Measurements from ENCODE around the gene IRF1.

Gene IRF1

DNA sequence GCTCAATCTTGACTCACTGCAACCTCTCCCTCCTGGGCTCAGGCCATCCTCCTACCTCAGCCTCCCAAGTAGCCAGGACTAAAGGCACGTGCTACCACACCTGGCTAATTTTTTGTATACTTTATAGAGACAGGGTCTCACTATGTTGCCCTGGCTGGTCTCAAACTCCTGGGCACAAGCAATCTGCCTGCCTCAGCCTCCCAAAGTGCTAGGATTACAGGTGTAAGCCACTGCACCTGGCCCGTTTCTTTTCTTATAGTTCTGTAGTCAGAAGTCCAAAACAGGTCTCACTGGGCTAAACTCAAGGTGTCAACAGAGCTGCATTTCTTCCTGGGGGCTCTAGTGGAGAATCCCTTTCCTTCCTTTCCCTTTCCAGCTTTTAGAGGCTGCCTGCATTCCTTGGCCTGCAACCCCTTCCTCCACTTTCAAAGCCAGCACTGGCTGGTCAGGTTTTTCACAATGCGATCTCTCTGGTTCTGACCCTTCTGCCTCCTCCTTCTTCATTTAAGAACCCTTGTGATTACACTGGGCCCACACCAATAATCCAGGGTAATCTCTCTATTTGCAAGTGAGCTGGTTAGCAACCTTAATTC is 16.3 kb downstream of the IRF1 start:
- DNase-seq, result no peak

DNA sequence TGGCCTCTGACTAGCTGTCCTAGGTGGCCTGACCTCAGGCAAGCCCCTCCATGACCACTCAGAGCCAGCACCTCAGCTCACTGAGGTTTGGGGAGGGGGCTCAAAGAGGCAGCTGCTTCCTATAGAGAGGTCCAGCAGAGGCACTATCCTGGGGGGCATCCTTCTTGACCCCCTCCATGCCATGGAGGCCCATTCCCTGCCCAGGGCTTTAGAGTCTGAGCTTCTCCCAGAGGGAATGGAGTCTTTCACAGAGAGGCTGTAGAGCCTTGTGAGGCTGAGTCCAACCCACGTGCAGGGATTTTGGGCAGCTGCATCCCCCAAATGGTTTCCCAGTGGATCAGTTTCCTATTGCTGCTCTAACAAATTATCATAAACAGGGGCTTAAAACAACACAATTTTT is 16.9 kb downstream of the IRF1 start:
- DNase-seq, result no peak

DNA sequence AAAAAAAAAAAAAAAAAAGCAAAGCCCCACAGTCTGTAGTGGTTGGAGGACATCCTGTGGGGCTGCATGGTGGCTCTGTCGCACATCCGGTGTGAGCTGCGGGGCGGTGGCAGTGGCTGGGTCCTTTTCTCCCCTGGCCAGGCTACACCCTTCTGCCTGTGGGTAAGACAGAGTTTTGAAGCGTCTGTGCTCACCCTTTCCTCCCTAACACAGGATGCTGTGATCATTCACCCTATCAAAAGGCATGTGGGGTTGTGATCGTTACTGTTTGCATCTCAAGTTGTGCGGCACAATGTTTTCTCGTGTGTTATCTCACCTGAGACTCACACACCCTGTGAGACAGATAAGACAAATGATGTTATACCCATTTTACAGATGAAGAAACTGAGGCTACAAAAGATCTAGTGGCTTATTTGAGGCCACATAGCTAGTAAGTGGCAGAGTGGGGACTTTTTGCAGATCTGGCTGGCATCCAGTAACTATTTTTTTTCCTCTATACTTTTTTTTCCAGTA is 17.5 kb downstream of the IRF1 start:
- no peak for DNase-seq

DNA sequence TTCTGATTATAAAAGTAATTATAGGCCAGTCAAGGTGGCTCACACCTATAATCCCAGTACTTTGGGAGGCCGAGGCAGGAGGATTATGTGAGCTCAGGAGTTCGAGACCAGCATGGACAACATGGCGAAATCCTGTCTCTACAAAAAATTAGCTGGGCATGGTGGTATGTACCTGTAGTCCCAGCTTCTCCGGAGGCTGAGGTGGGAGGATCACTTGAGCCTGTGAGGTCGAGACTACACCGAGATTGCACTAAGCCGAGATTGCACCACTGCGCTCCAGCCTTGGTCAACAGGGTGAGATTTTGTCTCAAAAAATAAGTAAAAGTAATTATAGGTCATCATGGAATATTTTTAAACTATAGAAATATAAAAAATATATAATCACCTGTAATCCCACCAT is 18.1 kb downstream of the IRF1 start:
- DNase-seq, result no peak

DNA sequence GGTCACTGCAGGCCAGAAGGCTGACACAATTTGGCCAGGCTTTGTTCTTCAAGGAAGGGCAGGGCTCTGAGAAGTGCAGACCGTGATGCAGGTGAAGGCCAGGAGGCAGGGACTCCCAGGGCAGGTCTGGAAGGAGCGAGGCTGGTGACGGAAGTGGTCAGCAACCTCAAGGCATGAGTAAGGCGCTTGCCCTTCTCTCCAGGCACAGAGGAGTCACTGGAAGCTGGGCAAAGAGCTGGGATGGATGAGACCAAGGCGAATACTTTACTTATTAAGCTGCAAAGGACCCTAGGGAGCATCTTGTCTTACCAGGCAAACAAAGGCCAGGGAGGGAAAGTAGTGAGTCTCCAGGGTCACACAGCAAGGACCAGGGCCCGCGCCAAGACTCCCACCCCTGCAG is 18.6 kb downstream of the IRF1 start:
- DNase-seq, result no peak

DNA sequence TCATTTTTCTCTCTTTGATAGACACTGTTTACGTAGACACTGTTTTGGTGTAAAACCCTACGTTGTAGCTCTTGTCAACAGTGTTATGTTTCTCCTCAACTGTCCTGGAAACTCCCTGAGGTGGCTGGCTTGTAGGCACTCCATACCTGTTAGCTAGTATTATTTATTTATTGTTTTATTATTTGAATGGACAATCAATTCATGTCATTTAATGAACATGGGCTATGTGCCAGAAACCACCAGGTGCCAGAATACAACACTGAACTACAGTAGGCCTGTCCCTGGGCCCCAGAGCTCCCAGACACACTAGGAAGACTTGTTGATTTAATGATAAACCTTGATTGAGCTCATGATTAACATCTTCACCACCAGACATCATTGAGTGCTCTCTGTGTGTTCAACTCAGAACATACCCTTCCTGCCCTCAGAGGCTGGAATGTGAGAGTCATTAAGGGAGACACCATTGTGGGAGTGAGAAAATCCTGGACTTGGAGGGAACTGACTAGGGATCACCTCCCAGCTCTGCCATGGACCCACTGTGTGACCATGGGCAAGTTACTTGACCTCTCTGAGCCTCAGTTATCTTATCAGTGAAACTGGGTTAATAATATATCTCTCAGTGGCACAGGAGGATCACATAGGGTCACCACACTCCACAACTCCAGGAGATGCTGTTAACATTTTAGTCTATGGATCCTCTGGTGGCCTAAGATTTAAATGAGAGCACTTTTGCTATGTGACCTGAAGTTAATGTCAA is 19.2 kb downstream of the IRF1 start:
- no peak for DNase-seq

DNA sequence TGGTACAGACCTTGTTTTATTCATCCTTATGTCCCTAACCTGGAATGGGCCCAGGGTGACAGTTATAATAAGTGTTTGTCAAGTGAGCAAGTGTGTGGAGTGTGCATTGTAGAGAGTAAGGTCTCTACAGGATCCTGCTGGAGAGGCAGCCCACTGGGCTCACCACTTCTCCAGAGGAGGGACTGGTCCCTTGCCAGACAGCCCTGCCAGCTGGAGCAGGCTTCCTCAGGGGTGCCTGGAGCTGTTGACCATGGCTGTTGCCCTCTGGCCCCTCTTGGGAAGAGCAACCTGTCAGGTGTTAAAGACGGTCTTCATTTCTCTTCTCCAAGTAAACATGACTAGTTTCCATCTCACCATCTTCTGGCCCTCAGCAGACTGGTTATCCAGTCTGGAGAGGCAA is 20.0 kb downstream of the IRF1 start:
- DNase-seq, result no peak

DNA sequence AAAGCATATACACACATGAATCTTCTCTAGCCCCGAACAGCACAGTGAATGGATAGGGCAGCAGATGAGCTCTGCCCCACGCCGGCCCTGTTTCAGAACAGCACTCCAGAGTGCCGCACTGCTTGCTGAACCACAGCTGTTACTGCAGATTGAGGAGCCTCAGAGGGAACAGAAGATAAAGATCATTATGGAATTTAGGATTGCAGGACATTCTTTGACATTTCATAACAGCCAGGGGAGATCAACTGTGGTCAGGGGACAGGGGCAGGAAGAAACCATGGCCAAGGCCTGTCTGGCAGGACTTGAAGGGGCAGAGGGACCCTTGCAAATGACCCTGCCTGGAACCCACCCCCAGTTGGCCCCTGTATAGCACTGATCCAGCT is 20.6 kb downstream of the IRF1 start:
- no peak for DNase-seq

DNA sequence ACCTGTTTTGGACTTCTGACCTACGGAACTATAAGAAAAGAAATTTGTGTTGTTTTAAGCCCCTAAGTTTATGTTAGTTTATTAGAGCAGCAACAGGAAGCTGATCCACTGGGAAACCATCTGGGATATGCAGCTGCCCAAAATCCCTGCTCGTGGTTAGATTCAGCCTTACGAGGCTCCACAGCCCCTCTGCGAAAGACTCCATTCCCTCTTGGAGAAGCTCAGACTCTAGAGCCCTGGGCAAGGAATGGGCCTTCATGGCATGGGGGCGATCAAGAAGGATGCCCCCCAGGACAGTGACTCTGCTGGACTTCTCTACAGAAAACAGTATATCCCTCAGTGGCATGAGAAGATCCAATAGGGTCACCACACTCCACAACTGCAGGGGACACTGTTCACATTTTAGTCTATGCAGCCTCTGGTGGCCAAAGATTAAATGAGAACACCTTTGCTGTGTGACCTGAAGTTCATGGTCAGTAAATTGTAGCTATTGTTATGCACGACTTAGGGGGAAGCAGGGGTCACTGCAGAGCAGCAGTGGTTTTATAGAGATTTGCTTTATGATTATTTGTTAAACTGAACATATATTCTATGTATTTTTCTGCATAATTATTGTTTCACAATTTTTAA is 21.1 kb downstream of the IRF1 start:
- DNase-seq, result no peak

DNA sequence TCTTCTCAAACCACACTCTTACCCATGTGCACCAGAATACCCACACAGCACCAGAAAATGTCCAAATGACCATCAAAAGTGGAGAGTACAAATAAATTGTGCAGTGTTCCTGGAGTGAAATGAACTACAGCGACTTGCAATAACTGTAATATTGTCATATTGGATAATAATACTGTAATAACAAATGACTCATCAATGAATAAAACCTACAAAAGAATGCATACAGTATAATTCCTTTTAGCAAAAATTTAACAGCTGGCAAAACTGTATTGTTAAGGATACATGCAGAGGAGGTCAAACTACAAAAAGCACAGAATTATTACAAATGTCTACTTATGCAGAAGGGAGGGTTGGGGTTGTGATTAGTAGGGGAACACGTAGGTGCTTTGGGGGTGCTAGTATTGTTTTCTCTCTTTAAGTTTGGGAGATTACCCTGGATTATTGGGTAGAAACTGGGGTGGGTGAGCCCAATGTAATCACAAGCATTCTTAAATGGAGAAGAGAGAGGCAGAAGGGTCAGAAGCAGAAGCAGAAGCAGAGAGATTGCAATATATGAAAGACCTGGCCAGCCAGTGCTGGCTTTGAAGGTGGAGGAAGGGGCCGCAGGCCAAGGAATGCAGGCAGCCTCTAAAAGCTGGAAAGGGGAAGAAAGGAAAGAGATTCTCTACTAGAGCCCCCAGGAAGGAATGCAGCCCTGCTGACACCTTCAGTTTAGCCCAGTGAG is 21.8 kb downstream of the IRF1 start:
- no peak for DNase-seq

DNA sequence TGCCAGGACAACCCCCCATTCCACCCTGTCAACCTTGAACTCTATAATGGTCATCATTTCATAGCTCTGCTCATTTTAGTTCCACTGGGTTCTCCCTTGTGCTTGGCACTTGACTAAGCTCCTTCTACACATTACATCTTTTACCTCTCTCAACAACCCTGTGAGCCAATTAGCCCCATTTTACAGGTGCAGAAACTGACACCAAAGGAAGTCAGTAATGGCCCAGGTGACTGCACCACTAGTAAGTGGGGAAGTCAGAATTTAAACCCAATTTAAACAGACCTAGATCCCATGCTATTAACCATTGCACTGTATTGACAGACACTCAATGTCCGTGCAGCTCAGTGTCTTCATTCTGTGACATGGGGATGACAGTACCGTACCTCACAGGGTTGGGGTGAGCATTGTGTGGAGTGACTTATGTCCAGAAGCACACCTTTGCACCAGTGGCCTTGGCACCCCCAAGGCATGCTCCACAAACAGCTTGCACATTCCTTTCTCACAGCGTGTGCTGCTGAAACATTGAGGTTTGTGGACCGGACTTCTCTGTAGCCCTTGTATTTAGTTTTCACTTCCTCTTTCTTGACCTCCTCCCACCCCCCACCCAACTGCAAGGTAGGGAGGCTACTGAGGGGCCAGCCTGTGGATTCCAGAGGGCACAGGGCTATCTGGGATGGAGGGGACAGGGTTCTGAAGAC is 23.1 kb downstream of the IRF1 start:
- DNase-seq, result no peak

DNA sequence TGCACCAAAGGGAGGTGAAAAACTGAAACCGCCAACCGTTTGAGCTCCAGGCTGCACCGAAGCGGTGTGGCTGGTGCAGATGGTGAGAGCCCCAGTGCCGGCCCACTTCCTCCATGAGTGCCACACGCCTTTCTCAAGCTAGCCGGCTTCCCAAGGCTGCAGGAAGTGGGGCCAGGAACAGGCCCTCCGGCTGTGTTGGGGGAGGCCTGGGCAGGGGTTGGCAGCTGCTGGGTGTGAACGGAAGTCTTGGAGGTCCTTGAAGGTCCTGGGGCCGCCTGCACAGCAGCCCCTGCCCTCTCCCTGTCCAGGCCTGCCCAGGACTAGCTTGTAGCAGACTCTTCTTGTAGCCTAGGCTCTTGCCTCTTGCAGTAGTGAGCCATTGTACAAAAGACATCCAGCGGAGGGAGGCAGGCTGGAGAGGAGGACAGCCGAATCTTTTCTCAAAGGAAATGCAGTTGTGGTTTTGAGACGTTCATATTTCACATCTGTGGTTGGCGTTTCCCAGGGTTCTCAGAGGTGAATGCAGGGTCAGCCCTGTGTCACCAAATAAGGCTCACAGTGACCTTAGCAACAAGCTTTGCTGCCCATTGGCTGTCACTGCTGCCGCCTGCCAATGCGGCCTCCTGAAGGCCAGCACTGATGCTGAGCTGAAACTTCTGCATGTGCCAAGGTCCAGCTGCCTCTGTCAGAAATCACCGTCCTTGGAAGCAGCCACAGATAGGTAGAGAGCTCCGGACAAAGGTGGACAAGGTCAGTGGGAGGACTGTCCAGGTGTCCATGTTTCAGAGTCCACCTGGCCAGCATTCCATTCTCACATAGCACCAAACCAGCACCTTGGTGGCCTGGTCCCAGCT is 23.9 kb downstream of the IRF1 start:
- DNase-seq, result no peak

DNA sequence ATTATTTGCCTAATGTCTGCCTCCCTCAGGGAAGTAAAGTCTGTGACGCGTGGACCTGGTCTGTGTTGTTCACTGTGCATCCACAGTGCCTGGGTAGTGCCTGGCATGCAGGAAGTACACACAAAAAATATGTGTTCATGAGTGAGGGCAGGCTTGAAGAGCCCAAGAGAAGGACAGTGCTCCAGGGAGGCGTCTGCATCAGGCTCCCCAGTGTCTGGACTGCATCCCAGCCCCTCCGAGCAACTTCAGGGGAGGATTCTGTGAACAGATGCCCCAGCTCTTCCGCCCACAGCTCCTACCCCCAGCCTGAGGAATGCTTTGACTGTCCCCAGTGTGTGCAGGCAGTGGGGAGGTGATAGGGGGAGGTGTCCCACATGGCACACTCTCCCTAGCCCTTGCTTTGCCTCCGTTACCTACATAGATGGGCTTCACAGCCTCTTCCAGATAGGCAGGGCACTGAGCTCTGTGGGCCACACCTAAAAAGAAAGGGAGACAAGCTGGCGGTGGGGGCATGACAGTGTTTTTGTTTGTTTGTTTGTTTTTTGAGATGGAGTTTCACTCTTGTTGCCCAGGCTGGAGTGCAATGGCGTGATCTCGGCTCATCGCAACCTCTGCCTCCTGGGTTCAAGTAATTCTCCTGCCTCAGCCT is 25.4 kb downstream of the IRF1 start:
- no peak for DNase-seq

DNA sequence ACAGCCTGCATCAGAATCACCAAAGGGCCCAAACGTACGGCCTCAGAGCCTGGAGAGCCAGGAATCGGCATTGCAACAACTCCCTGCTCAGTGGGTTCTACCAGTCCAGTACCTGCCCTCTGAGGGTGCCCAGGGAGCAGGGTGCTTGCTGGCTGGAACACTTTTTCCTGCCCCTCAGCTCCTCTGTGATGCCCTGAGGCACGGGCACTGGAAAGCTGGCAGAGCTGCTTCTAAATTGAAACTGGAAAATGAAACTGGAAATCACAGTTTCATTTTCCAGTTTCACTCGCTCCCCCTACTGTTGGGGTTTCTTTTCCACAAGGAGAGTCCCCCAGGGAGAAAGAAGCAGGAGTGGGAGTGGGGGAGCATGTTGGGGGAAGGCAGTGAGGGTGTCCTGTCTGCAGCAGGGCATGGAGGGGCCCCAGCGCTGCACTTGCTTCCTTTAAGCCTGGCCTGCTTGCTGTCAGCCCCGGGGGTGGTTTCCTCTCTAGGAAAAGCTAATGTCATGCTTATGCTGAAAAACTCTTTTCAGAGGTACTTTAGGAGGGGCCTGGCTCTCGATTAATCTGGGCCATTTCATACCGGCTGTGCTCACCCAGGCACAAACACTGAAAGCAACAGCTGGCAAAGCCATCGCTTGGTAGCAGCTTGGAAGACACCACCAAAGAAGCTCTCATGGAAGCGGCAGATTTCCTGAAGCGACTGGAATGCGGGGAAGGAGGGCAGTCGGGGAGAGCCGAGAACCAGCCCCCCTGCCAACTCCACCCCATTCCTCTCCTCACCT is 26.2 kb downstream of the IRF1 start:
- DNase-seq, result no peak

DNA sequence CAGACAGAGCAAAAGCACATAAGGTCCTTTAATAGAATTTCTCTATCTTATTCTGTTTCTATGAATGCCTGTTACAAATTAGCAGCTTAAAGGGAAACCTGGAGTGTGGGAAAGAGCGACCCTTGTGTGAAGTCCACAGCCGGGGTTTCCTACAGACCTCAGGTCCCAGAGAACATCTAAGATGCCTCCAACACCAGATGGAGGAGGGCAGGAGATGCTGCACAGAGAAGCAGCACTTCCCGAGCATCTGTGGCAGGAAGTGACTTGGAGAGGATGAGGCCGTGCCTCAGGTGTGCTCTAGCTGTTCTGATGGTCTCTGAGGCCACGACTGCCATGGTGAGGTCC is 26.8 kb downstream of the IRF1 start:
- no peak for DNase-seq

DNA sequence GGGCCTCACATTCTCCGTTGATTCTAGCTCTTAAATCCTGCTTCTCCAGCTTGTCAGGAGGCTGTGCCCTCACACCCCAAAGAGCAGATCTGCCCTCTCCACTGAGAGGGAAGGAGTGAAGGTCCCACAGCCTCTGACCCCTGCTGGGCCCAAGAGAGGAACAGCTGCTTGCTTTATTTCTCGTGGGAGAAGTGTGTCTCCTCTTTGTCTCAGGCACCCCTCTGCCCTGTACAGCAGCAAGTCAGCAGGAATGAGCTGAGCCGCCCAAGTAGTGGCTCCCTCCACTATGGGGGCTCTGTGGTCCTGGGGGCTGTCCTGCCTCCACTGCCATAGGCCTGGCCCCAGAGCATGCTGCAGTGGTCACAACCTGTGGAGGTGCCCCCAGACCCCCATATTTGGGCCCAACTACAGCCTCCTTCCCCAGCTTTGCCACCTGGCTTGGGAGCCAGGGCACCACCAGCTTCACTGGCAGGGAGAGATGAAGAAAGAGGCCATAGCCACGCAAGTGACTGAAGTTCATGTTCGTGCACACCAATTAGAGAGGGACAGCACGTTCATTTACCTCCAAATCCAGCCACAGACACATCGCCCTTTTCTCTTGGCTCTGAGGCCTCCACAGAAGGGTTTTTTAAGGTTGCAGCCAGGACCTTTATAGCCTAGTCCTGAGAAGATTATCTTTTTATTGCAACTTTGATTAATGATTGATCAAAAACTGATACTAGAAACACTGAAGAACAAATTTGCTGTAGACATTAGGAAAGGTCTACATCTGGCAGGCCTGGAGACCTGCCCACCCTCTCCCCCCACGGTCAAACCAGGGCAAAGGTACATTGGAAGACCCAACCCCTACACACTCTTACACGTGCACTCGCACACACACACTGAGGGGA is 27.5 kb downstream of the IRF1 start:
- no peak for DNase-seq

DNA sequence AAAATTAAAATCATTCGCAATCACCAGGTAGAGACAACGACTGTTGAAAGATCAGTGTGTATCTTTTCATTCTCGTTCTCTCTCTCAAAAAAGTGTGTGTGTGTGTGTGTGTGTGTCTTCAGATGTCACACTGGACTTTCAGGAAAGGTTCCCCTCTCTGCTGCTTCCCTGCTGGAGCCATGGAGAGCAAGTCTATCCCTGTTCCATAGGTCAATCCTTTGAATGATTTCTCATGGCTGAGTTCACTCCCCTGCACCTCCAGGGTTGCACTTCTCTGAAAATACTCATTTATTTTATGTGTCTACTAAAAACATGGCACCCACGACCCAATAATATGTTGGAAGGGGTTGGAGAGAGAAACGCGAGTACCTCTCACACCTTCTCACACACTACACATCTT is 28.2 kb downstream of the IRF1 start:
- no peak for DNase-seq

DNA sequence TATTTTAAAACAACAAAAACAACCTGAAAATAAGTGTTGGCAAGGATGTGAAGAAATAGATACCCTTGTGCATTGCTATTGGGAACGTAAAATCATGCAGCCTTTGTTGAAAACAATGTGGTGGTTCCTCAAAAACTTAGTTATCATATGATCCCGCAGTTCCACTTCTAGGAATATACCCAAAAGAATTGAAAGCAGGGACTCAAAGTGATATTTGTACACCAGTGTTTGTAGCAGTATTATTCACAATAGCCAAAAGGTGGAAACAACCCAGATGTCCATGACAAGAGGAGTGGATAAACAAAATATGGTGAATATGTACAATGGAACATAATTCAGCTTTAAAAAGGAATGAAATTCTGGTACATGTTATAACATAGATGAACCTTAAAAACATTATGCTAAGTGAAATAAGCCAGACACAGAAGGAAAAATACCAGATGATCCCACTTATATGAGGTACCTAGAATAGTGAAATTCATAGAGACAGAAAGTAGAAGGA is 29.0 kb downstream of the IRF1 start:
- no peak for DNase-seq

Data from right kidney (tissue), 1 donor.